ENCODE data around the gene MC1R.
"Not testable (repeated sequence)": the region's sequence is repeated elsewhere in the genome, so short reads cannot be mapped to it uniquely, and the experiment has no call there.

Gene MC1R

GRCh38 chr16:89935620-89936019, 17.0 kb downstream of the MC1R start:
- ATAC-seq, DNase-seq: not testable (repeated sequence)

DNA sequence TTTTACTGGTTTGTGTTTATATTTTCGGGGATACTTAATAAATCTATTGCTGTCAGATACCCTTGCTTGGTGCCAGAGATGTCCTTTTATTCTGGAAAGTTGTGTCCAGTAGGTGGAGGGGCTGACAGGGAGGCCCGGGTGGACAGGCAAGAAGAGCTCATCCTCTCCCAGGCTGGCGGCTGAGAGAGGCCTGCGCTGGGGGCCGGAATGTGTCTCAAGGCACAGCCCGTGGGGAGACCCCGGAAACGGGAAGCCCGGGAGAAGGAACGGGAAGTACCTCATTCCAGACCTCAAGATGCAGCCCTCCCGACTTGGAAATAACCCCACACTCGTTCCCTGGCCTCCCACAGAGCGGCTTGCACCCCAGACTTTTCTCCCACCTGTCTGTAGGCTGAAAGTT, 17.4 kb downstream of the MC1R start:
- DNase-seq (no peak), ATAC-seq (no peak)

DNA sequence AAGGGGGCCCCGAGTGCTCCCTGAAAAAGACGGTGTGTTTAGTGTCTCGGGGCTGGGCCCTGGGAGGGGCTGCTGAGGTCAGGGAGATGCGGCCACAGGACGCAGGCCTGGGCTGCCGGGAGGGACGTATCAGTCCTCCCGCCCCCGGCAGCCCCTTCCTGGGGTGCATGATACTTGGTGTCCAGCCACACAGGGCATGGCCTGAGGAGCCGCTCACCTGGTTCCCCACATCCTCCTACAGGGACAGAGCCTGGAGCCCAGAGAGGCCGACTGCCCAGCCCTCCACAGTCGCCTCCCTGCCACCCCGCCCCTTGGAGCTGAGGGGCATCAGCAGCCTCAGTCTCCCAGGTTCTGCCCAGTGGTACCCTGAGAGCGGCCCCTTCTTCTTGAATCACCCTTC, 17.8 kb downstream of the MC1R start:
- ATAC-seq (no peak), DNase-seq (no peak)

DNA sequence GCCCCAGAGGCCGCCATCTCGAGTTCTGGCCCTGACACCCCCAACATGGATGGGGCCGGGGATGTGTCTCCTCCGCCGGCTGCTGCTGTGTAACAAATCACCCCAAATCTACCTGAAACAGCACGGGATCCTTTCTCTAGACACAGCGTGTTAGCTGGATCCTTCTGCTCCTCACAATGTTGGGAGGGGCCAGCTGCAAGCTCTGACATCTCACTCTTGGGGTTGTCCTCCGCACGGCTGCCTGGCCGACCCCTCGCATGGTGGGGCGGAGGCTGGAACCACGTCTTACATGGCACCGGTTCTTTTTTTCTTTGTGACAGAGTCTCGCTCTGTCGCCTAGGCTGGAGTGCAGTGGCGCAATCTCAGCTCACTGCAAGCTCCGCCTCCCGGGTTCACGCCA, 18.3 kb downstream of the MC1R start:
- DNase-seq (no peak), ATAC-seq (no peak)

- ATAC-seq (no peak), DNase-seq (no peak)
Observed at GRCh38 chr16:89938175-89938885, 19.7 kb downstream of the MC1R start.

DNA sequence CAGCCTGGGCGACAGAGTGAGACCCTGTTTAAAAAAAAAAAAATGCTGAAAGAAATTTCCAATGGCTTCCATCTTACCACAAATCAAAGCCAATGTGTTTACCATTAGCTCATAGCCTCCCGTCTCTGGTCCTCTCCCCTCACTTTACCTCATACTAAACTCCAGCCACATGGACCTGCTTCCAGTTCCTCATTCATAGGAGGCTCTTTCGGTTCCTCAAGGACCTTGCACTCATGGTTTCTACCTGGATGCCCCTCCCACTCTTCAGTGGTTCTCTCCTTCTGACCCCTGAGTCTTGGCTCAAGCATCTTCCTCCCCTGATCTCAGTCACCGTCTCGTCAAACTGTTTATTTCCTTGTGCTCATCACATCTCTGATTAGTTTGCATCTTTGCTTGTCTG, 26.1 kb downstream of the MC1R start:
- DNase-seq (no peak), ATAC-seq (no peak)

DNA sequence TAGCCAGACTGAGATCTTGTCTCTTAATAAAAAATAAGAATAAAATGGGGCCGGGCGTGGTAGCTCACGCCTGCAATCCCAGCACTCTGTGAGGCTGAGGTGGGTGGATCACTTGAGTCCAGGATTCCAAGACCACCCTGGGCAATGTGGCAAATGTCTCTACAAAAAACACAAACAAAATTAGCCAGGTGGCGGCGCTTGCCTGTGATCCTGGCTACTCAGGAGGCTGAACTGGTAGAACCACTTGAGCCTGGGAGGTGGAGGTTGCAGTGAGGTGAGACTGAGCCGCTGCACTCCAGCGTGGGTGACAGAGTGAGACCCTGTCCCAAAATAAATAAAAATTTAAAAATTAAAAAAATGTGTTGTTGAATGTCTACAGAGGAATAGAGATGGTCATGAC, 27.0 kb downstream of the MC1R start:
- DNase-seq (no peak), ATAC-seq (no peak)

DNA sequence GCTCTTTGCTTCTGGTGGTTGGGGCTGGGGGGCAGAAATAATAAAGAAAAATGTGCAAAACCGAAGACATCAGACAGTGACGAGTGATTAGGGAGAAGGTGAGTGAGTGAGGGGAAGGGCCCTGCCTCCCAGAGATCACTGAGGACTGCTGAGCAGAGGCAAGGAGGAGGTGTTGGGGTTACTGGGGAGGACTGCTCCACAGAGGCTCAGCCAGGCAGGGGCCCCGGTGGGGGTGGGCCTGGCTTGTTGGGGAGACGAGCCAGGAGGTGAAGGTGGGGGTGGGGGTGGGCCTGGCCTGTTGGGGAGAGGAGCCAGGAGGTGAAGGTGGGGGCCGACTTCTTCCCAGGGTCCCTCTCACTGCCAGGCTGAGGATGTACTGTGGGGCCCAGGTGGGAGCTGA, 27.9 kb downstream of the MC1R start:
- ATAC-seq: no peak
- no peak for DNase-seq

- DNase-seq (no peak), ATAC-seq (no peak)
Observed at GRCh38 chr16:89949121-89949742, 30.6 kb downstream of the MC1R start.

GRCh38 chr16:89949756-89950155, 31.1 kb downstream of the MC1R start:
- ATAC-seq: no peak
- no peak for DNase-seq

- DNase-seq: no peak
- ATAC-seq: no peak
Observed at GRCh38 chr16:89951509-89951908, 32.8 kb downstream of the MC1R start.

- ATAC-seq (no peak), DNase-seq (no peak)
Observed at GRCh38 chr16:89952049-89952448, 33.4 kb downstream of the MC1R start.

- no peak for ATAC-seq
- DNase-seq: no peak
Observed at GRCh38 chr16:89952551-89952950, 33.9 kb downstream of the MC1R start.

DNA sequence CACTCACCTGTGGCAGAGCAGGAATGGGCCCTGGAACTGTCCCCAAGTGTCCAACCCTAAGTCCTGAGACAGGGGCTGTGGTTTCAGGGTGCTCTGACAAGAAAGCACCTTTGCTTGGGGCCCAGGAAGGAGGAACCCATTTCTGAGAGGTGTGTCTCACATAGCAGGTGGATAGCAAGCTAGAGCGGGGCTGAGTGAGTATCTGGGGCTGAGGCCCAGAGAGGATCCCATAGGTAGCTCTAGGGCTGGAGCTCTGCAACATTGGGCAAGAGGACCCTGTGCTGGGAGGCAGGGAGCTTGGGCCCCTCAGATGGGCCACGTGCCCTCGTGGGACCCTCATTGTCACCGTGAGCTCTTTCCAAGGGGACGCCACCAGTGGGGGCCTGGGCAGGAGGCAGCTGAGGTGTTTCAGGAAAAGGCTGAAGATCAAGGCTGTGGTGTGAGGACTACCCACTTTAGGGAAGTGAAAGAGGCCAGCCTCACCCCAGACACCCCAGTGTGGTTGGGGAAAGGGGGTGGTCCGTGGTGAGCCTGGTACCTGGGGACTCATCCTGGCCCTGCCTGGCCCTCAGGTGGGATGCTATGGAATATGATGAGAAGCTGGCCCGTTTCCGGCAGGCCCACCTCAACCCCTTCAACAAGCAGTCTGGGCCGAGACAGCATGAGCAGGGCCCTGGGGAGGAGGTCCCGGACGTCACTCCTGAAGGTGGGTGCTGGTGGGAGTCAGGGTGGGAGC, 35.2 kb downstream of the MC1R start:
- ATAC-seq (no peak), DNase-seq (no peak)

DNA sequence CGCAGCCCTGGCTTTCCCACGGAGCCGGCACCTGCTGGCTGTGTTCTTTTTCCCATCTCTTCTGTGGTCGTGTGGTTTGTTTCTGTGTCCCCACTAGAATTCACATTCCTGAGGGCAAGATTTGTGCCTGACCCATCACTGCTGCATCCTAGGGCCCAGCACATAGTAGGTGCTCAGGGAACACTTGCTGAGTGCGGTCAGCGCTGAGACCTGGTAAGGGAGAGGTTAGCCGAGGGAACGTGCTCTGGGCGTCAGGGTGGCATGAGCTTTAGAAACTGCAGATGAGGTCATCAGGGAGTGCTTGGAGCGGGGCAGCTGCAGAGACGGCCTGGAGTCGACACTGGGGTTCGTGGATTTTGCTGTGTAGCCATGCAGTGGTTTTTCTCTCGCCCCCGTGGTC, 35.8 kb downstream of the MC1R start:
- ATAC-seq: no peak
- DNase-seq: no peak

- ATAC-seq (no peak), DNase-seq (no peak)
Observed at GRCh38 chr16:89955001-89955685, 36.5 kb downstream of the MC1R start.

GRCh38 chr16:89956505-89957215, 38.0 kb downstream of the MC1R start:
- no peak for ATAC-seq
- no peak for DNase-seq

GRCh38 chr16:89957216-89957785, 38.6 kb downstream of the MC1R start:
- ATAC-seq: no peak
- no peak for DNase-seq

DNA sequence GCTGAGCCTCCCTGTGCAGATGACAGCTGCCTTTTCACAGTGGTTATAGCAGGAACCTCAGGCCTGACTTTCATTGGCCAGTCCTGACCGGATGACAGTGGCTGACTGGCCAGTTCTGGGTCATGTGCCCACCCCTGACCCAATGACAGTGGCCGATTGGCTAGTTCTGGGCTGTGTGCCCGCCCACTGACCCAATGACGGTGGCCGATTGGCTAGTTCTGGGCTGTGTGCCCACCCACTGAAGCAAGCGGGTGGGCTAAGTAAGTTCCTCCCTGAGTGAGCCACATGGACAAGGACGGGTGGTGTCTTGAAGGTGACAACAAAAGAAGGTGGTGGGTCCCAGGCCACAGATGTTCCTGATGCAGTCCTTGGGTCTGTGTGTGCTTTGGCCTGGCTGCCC, 39.4 kb downstream of the MC1R start:
- peak; percentile 28 for DNase-seq
- peak; percentile 50 for ATAC-seq

GRCh38 chr16:89958596-89958995, 39.9 kb downstream of the MC1R start:
- DNase-seq (no peak), ATAC-seq (no peak)

GRCh38 chr16:89960966-89961365, 42.3 kb downstream of the MC1R start:
- no peak for DNase-seq
- ATAC-seq: no peak

DNA sequence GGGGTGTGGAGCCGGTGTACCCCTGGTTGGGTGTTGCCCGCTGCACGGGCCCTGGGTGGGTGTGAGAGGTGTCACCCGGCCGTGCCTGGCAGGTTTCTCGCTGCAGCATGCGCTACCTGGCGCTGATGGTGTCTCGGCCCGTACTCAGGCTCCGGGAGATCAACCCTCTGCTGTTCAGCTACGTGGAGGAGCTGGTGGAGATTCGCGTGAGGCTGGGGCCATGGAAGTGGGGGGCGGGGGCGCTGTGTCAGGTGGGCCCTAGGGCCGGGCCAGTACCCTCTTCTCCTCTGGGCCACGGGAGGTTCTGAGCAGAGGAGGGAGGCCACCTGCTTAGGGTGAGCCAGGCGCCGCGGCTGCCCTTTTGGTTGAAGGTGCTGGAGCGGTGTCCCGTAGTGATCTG, 43.3 kb downstream of the MC1R start:
- DNase-seq (no peak), ATAC-seq (no peak)
